Fibroblast of skin of left biceps (primary cell): Measurements from ENCODE around the gene TCN2.
"Not testable (repeated sequence)": the region's sequence is repeated elsewhere in the genome, so short reads cannot be mapped to it uniquely, and the experiment has no call there.

Experiments used
- DNase-seq, 2 experiments: peaks; one replicate each; pipeline ENCODE4 v3.0.0-alpha.2; 2013; ENCODE audit warnings: low read depth in 2 of 2

Gene TCN2

DNA sequence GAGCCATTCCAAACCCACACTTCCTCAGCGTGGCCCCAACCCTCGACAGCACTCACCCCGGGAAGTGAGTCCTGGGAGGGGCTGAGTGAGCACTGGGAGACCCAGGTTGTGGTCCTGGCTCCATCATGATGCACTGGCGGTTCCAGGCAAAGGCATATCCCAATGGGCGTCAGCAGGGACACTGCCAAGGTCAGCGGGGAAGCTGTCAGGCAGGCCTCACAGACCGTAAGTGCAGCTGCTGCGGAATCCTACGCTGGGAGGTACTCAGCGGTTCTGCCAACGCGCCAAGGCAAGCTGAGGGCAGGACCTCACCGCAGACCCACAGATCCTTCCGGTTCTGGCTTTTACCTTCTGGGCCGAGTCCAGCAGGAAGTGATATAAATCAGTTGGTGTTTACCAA, 31.1 kb upstream of the TCN2 start:
- no peak for DNase-seq

DNA sequence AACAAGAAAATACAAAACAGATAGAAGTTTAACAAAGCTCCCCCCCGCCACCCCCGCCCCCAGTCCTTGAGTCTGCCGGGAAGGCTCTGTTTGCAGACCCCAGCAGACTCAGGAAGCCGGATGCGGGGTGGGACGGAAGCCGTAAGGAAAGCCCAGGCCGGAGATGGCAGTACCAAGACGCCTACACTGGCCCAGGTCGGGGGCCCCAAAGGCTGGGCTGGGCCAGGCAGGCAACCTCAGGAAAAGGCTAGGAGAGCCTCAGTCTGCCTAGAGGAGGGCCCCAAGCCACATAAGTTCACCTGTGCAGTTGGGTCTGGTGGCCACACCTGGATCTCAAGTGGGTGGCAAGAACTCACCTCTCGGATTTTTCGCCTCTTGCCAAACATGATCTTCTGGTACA, 28.5 kb upstream of the TCN2 start:
- no peak for DNase-seq

DNA sequence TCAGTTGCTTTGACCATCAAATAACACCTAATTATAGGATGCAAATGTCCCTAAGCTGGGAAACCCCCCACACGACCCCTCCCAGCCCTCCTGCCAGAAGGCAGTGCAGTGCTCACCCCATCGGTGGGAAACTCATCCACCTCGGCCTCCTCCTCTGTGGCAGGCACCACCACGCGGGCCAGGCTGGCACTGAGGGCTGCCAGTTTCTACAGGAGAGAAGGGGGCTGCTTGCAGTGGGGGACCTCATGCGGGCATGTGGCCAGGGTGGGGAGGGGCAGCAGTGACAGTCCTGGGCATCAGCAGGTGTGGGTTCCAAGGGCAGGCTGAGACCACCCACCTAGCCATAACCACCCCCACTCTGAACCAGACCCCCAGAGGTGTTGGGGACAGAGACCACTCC, 26.1 kb upstream of the TCN2 start:
- no peak for DNase-seq

DNA sequence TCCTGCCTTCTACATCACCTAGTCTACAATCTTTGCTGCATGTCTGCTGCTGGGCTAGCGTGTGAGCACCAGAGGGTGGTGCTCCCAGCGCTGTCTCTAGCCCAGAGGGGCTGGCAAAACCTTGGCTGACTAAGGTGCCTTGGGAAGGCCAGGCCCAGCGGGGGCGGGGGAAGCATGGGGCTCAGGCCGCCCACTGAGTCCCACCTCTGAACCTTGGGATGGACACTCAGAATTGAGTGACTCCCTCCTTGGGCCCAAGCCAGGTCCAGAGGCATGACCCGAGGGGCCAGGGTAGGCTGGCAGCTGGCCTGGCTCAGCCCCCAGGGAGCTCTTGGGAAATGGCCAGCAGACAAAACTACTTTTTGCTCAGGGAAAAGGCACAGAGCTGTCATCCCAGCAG, 24.9 kb upstream of the TCN2 start:
- DNase-seq = no peak

DNA sequence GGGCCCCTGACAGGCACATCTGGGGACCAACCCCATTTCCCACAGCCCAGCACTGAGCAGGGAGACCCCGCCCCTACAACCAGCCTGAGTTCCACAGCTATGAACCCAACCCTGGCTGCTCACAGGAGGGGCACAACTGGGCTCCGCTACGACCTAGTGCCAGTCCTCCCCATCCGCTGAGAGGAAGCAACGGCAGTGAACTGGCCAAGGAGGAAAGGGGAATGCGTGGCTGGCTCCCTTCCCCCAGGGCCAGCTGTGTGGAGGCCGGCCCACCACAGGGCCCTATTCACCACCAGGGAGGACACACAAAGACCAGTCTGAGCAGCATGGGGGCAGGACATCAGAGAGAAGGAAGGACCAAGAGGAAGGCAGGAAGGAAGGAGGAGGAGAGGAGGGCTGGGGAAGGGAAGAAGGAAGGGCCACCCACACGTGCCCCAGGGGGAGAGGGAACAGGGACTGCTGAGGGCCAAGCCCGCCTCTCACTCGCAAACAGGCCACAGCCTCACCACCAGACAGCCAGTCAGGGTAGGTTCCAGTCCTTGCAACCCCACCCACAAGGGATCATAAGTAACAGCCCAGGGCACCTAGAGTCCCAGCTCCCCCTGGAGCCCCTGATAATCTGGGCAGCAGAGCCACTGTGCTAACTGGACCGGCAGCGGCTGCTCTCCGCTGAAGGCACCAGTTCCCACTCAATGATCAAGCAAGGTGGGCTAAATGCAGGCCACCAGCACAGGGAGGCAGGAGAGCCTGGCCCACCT, 24.0 kb upstream of the TCN2 start:
- DNase-seq = no peak

DNA sequence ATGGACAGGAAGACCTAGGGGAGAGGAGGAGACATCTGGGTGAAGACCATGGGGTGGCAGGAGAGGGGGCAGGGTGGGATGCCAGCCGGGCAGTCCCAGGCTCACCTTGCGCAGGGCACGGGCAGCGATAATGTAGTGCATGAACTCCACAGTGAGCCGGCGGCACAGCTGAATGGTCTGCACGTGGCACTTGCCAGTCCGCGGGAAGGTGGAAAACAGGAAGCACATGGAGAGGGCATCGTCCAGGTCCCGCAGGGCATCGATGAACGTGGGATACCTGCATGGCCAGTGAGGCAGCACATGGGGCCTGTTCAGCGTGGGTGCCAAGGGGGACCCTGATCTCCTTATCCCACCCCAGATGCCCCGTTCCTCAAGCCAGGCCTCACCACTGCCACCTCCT, 22.5 kb upstream of the TCN2 start:
- no peak for DNase-seq

DNA sequence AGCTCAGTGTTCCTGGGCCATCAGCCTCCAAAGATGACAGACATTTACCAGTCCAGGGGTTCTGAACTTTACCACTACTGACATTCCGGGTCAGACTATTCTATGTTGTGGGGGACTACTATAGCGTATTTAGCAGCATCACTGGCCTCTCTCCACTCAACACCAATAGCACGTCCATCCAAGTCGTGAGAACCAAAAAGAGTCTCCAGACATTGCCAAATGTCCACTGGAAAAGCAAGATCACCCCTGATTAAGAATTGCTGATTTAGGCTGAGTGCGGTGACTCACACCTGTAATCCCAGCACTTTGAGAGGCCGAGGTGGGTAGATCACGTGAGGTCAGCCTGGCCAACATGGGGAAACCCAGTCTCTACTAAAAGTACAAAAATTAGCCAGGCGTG, 20.6 kb upstream of the TCN2 start:
- no peak for DNase-seq

DNA sequence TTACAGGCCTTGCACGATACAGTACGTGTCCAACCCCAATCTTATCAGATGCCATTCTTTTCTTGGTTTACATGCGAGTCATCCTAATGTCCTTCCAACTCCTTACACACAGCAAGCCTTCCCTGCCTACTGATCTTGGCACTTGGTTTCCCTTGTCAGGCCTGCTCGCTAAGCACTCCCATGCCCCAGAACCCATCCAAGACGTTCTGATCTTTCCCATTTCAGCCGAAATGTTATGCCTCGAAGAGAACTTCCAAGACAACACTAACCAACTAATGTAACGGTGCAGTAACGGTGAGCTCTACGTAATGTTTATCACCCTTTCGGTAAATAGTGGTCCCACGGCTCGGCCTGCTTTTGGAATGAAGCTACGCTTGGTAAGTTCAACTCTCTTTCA, 15.8 kb upstream of the TCN2 start:
- no peak for DNase-seq

DNA sequence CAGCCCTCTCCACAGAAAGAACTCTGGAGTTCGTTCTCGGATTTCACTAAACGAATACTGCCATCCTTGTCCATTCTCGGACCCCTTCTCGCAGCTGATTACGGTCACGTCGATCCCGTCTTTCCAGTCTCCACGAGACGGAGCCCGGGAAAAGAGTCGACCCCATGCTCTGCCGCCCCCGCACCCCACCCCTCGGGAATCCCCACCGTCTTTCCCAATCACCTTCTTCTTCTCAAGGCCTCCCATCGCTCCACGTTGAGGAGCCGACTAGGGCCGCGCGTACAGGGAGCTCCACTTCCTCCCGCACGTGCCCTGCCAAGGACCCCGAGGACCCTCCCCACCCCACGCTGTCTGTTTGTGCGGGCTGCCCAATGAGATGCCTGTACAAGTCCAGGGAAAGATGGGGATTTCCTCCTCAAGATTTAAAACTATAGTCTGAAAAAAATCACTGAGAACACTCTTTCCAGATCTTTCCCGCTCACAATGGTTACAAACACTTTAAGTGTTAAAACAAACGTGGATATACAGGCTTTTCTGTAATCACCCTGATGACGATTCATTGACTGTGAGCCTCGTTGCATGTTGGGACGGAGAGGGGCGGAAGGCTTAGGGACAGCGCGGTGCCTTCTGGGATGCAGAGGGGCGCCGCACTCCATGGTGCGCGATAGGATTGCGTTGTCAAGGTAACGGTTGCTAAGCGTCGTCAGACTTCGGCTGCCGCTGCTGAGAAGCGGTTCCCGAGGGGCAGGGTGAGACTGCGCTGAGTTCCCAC, 15.2 kb upstream of the TCN2 start, which contains the start of gene PES1:
Gene PES1 (minus strand): TSS at position 323 of the 772 bp plus-strand sequence. CDS start 77 bp downstream, at position 246.
- peak; percentile 97 for DNase-seq

DNA sequence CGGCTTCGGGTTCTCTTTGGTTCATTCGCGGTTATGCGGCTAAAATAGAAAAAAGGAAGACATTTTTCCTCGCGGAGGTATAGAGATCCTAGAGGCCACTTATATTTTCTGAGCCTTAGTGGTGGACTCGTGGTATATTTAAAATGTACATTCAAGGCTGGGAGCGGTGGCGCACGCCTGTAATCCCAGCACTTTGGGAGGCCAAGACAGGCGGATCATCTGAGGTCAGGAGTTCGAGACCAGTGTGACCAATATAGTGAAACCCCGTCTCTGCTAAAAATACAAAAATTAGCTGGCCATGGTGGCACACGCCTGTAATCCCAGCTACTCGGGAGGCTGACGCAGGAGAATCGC, 14.6 kb upstream of the TCN2 start:
- not testable (repeated sequence) for DNase-seq

DNA sequence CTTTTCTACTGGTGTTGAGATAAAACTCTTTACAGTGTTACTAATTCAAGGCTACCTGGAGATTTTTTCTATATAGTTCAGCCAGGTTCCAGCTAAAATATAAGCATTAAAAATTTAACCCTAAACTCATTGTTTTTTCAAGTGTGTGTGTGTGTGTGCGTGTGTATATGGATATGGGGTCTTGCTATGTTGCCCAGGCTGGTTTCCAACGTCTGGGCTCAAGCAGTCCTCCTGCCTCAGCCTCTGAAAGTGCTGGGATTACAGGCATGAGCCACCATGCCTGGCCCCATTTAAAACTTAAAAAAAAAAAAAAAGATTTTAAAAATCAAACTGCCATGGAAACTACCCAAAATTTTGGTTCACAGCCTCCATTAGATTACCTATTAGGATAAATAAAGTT, 10.8 kb upstream of the TCN2 start:
- no peak for DNase-seq

DNA sequence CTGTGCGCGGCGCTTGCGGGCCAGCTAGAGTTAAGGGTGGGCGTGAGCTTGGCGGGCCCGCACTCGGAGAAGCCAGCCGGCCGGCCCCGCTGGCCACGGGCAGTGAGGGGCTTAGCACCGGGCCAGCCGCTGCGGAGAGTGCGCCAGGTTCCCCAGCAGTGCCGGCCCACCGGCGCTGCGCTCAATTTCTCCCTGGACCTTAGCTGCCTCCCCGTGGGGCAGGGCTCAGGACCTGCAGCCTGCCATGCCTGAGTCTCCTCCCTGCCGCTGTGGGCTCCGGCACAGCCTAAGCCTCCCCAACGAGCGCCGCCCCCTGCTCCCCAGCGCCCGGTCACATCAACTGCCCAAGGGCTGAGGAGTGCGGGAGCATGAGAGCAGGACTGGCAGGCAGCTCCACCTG, 10.1 kb upstream of the TCN2 start:
- DNase-seq = no peak

DNA sequence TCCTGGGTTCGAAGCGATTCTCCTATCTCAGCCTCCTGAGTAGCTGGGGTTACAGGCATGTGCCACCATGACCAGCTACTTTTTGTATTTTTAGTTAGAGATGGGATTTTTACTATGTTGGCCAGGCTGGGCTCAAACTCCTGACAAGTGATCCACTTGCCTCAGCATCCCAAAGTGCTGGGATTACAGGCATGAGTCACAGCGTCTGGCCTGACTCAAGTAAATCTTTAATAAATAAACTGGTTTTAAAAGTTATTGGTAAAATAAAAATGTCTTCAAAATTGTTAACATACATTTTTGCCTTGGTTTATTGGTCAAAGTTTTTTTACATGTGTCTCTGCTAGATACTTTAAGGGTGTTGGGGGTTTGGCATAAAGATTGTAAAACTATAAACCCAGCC, 8.0 kb upstream of the TCN2 start:
- no peak for DNase-seq

DNA sequence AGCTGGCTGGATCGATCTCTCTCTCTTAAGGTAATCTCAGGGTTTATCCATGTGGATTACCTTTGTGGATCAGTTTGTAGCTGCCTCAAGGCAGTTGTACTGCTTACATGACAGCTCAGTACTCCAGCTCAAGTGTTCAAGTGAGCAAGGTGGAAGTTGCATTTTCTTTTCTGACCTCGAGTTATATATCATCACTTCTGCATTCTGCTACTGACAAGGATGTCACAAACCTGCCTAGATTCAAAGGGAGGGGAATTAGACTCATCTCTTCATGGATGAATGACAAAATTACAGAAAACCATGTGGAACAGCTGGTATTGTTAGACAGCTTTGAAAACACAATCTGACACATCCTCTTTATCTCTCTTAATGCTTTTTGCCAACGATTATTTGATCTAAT, 6.1 kb upstream of the TCN2 start:
- DNase-seq = no peak

DNA sequence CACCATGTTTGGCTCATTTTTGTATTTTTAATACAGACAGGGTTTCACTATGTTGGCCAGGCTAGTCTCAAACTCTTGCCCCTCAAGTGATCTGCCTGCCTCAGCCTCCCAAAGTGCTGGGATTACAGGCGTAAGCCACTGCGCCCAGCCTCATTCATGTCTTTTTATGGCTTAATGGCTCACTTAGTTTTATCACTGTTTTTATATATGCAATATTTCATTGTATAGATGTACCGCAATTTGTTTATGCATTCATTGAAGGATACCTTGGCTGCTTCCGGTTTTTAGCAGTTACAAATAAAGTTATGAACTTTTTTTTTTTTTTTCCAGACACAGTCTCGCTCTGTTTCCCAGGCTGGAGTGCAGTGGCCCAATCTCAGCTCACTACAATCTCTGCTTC, 5.5 kb upstream of the TCN2 start:
- no peak for DNase-seq

DNA sequence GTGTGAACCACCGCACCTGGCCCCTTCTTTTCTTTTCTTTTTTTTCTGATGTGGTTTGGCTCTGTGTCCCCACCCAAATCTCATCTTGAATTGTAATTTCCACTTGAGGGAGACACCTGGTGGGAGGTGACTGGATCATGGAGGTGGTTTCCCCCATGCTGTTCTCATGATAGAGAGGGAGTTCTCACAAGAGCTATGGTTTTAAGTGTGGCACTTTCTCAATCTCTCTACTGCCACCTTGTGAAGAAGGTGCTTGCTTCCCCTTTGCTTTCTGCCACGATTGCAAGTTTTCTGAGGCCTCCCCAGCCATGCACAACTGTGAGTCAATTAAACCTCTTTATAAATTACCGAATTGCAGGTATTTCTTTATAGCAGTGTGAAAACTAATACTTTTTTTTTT, 4.9 kb upstream of the TCN2 start:
- no peak for DNase-seq

DNA sequence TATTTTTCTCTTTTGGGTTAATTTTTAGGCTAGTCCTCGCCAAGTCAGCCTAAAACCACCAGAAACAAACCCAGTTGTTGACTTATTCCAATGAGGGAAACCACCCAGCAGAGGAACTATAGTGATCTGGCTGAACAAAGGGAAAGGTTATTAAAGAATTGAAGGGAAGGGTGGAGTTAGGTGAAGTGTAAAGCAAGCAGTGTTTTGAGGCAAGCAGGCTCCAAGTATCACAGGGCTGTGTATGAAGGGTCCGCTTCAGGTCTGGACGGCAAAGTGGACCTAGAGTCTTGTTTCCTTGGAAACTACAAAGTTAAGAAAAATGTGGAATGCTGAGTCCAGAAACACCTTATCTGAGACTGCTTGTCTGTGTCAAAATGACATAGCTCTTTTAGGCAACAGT, 3.2 kb upstream of the TCN2 start:
- no peak for DNase-seq

DNA sequence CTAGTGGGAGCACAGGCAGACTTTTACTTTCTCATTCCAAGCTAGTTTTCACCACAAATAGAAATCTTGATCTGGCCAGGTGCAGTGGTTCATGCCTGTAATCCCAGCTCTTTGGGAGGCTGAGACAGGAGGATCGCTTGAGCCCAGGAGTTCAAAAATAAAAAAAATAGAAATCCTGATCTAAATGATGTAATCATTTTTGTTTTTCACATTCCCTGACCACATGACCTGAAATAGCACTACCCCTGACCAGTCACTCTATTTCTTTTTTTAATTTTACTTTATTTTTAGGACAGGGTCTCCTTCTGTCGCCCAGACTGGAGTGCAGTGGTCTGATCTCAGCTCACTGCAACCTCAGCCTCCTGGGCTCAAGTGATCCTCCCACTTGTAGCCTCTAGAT, 2.3 kb upstream of the TCN2 start:
- DNase-seq = no peak

DNA sequence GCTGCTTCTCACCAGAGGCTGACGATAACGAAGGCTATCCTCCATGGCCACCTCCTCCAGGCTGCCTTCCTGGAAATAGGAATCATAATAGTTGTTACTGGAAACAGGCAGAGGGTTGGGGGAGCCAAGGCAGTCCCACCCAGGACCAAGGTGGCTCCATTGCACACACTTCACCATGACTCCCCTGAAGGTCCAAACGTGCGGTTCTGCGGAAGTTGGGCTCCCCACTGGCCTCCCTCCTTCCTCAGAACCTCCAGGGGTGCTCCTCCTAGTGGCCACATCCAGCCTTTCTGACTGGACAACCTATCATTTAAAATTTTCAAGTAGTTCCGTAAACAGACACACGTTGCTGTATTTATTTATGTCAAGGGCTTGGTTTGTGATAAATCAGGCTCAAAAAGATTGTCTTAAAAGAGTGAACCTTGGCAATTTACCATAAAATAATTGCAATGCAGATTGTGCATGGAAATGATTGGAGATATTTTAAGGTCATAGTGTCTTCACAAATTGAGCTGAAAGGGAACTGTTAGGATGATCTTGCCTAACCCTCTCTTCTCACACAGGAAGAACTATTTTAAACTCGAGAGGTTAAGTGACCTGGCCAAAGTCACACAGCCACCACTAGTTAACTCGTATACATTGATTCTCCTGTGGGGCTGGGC, 1.4 kb upstream of the TCN2 start:
- no peak for DNase-seq

DNA sequence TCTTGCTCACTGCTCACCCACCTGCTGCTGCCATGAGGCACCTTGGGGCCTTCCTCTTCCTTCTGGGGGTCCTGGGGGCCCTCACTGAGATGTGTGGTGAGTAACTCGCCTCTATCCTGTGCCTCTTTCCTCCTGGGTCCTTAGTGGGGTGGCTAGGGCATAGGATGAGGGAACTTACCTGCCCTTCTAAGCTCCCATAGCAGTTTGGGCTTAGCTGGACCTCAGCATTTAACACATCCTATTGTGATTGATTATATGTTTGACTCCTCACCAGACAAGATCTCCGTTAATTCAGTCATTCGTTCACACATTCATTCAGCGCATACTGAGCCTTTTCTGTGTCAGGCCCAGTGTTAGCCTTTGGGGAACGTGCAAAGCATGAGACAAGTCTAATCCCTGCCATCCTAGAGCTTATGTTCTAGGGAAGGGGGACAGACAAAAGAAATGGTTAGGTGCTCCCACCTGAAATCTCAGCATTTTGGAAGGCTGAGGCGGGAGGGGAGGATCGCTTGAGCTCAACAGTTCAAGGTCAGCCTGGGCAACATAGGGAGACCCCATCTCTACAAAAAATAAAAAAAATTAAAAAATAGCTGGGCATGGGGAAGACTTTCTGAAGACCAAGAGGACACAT, 441 bp downstream of the TCN2 start:
- DNase-seq = no peak

DNA sequence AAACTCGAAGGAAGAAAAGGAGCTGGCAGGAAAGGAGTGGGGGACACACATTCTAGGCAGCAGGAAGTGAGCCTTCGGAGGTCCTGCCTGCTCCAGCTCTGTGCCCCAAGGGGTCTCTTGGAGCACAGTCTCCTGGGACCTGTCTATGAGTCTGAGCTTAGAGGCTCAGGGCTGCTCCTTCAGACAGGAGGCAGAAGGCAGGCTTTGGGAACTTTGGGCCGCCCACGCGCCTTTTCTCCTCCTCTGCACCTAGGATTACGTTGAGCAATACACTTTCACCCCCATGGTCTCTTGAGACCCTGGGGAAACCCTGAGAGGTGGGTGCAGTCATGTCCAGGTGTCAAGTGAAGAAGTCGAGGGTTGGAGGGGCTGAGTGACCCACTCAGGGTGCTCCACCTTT, 965 bp downstream of the TCN2 start:
- DNase-seq = no peak
